GM12878 (cell line): ENCODE measurements around the gene AQP3. TPM values are rescaled to one million over a fixed set of nuclear protein-coding genes. Genes with fewer than 3 reads are reported as not detected.

Experiments
- ATAC-seq: fragments of 200-7000 bp; cut with Tn5 transposase; 3 replicates; pipeline ENCODE4 v1.9.1; 2020; ENCODE audit warnings: mild to moderate bottlenecking, moderate library complexity
- BruUV-seq: library from RNA; stranded (reverse); fragments of 400-500 nt; replicated peaks from 2 replicates; lab custom pipeline; 2021; lab: Mats Ljungman, UMichigan
- CTCF ChIA-PET: fragments of 300-600 bp; sonication (Branson Sonifier 250); formaldehyde crosslinking; extraction: SDS; loops from one replicate; lab custom pipeline; 2021; ENCODE audit warnings: inconsistent platforms; lab: Yijun Ruan, JAX
- POLR2A ChIA-PET: fragments of 350-600 bp; formaldehyde crosslinking; extraction: SDS; loops from one replicate; lab custom pipeline; 2021; ENCODE audit warnings: inconsistent platforms; lab: Charles Lee
- RAD21 ChIA-PET: fragments of 300-600 bp; sonication (Branson Sonifier 250); formaldehyde crosslinking; loops from one replicate; lab custom pipeline; 2023; ENCODE audit warnings: antibody characterized with exemption; ENCODE audit not compliant: unreplicated experiment; lab: Charles Lee
- SMC1A ChIA-PET: fragments of 300-600 bp; sonication (Branson Sonifier 250); formaldehyde crosslinking; loops from one replicate; lab custom pipeline; 2023; ENCODE audit not compliant: unreplicated experiment, uncharacterized antibody; lab: Charles Lee
- DNase-seq: peaks from one replicate; pipeline ENCODE4 v3.0.0-alpha.2; 2011; ENCODE audit warnings: low read depth, low spot score
- FAIRE-seq: peaks from 3 replicates; lab custom pipeline; 2011; peaks lifted over from hg19 to GRCh38; lab: Jason Lieb, UNC
- H2AFZ ChIP-seq: 2 replicates; pipeline ENCODE4 v1.6.0; 2011; ENCODE audit warnings: low read depth, low read length, control low read depth; ENCODE audit not compliant: control insufficient read depth
- H3K27ac ChIP-seq: 2 replicates; pipeline ENCODE4 v1.5.1; 2011; ENCODE audit warnings: control low read depth; ENCODE audit not compliant: control insufficient read depth, insufficient read depth
- H3K27me3 ChIP-seq, 2 experiments: replicated peaks in 1 of 2; 2 replicates each; pipeline versions ENCODE4 v1.6.0 to v1.6.1; 2011; ENCODE audit warnings: low read length in 1 of 2; ENCODE audit not compliant: control insufficient read depth in 2 of 2, insufficient read depth in 2 of 2
- H3K36me3 ChIP-seq, 2 experiments: 2 replicates each; pipeline ENCODE4 v1.5.1; 2011; ENCODE audit warnings: low read length in 1 of 2; ENCODE audit not compliant: control insufficient read depth in 2 of 2, insufficient read depth in 2 of 2
- H3K4me1 ChIP-seq: 2 replicates; pipeline ENCODE4 v1.6.1; 2011; ENCODE audit warnings: mild to moderate bottlenecking, low read length, moderate library complexity, mixed read lengths; ENCODE audit not compliant: control insufficient read depth, insufficient read depth
- H3K4me2 ChIP-seq: 2 replicates; pipeline ENCODE4 v1.6.0; 2011; ENCODE audit warnings: control low read depth; ENCODE audit not compliant: control insufficient read depth, insufficient read depth
- H3K4me3 ChIP-seq: fragments of 200-600 bp; sonication (generic); 2 replicates; pipeline ENCODE4 v1.5.1; 2016
- H3K79me2 ChIP-seq: 2 replicates; pipeline ENCODE4 v1.6.0; 2011; ENCODE audit warnings: low read length; ENCODE audit not compliant: control insufficient read depth, insufficient read depth
- H3K9ac ChIP-seq: 2 replicates; pipeline ENCODE4 v1.8.0; 2011; ENCODE audit warnings: low read length, control low read depth, mixed read lengths; ENCODE audit not compliant: control insufficient read depth, insufficient read depth
- H3K9me3 ChIP-seq: replicated peaks from 3 replicates; pipeline ENCODE4 v1.5.1; 2011; ENCODE audit warnings: mild to moderate bottlenecking, low read length; ENCODE audit not compliant: control insufficient read depth, insufficient read depth
- H4K20me1 ChIP-seq: 2 replicates; pipeline ENCODE4 v1.6.0; 2011; ENCODE audit not compliant: control insufficient read depth, insufficient read depth
- ATF7 ChIP-seq: fragments of 450-650 bp; IDR thresholded peaks from 2 replicates; pipeline ENCODE4 v1.6.1; 2016; ENCODE audit warnings: low read depth, mild to moderate bottlenecking
- BHLHE40 ChIP-seq, 2 experiments: fragments of 450-650 bp in 1 of 2; IDR thresholded peaks; 2 replicates each; pipeline ENCODE4 v1.6.1; 2011 to 2017; ENCODE audit warnings: low read depth in 2 of 2, borderline replicate concordance in 1 of 2, improper control_type of control experiment in 1 of 2, low read length in 1 of 2, mild to moderate bottlenecking in 1 of 2
- IKZF1 ChIP-seq: fragments of 450-650 bp; conservative IDR thresholded peaks from 2 replicates; pipeline ENCODE4 v1.6.1; 2017; ENCODE audit warnings: antibody characterized with exemption, mild to moderate bottlenecking
- IRF4 ChIP-seq: IDR thresholded peaks from 2 replicates; pipeline ENCODE4 v1.6.1; 2011; ENCODE audit warnings: low read depth, low read length
- LARP7 ChIP-seq: fragments of 450-650 bp; IDR thresholded peaks from 2 replicates; pipeline ENCODE4 v1.6.1; 2017; ENCODE audit warnings: mild to moderate bottlenecking
- POLR2AphosphoS2 ChIP-seq: IDR thresholded peaks from 2 replicates; pipeline ENCODE4 v1.6.1; 2011; ENCODE audit warnings: low read depth, mild to moderate bottlenecking, low read length, improper control_type of control experiment, moderate library complexity
- RAD21 ChIP-seq: IDR thresholded peaks from 2 replicates; pipeline ENCODE4 v1.6.1; 2011; ENCODE audit warnings: mild to moderate bottlenecking, low read depth, low read length, moderate library complexity; ENCODE audit not compliant: insufficient read depth
- RB1 ChIP-seq: fragments of 450-650 bp; formaldehyde crosslinking; IDR thresholded peaks from 2 replicates; pipeline ENCODE4 v1.6.1; 2017; ENCODE audit warnings: mild to moderate bottlenecking, borderline replicate concordance
- RUNX3 ChIP-seq: IDR thresholded peaks from 2 replicates; pipeline ENCODE4 v1.6.1; 2012; ENCODE audit warnings: low read length, inconsistent platforms
- SMC3 ChIP-seq: IDR thresholded peaks from 2 replicates; pipeline ENCODE4 v1.6.1; 2011; ENCODE audit warnings: low read length, improper control_type of control experiment, borderline replicate concordance
- TCF7 ChIP-seq: IDR thresholded peaks from 2 replicates; pipeline ENCODE4 v1.6.1; 2014; ENCODE audit warnings: antibody characterized with exemption, borderline replicate concordance
- WGBS: methylation state at CpG from one replicate; pipeline ENCODE4 v1.1.6; 2016; ENCODE audit warnings: low lambda C conversion rate; ENCODE audit not compliant: insufficient replicate concordance, insufficient coverage; ENCODE audit errors: missing lambda C conversion rate; 5-methylcytosine and 5-hydroxymethylcytosine counted together
- in situ Hi-C: fragments of 300-500 bp; cut with MboI; formaldehyde crosslinking; loops from 9 replicates; pipeline ENCODE4 v1.14.3; 2018; ENCODE audit warnings: mixed read lengths
- intact Hi-C: fragments of 100-400 bp; cut with micrococcal nuclease; formaldehyde crosslinking; loops from one replicate; pipeline ENCODE4 v1.14.2; 2022; ENCODE audit not compliant: unreplicated experiment
- polyA plus RNA-seq, 11 experiments: library from polyadenylated mRNA; depleted of rRNA in 4 of 11; unstranded in 6 of 11; stranded (reverse) in 5 of 11; fragments of >200 nt; fragmentation: Nextera tagmentation in 4 of 11; fragmentation: Illumina TruSeq in 1 of 11; extraction: Ambion mirVana in 4 of 11; extraction: Trizol in 1 of 11; gene quantifications; 1 replicate in 1 of 11; 2 replicates in 10 of 11; pipeline versions ENCODE4 v1.2.1 to v1.2.3, GENCODE V29; 2011 to 2016; ENCODE audit warnings: inconsistent platforms in 2 of 11, missing spikeins in 2 of 11, low read depth in 1 of 11
- total RNA-seq, 4 experiments: library from RNA; depleted of rRNA in 3 of 4; stranded (reverse); fragments of >200 nt in 3 of 4; fragmentation: Illumina TruSeq in 1 of 4; extraction: Trizol in 1 of 4; gene quantifications; 2 replicates each; pipeline versions ENCODE4 v1.2.1 to v1.2.3, GENCODE V29; 2013 to 2021
- TF ChIP-seq, protein P1 (sequence below): IDR thresholded peaks from 2 replicates; pipeline ENCODE4 v1.6.1; 2012; ENCODE audit warnings: low read depth, low read length, improper control_type of control experiment
- TF ChIP-seq, protein P2 (sequence below): fragments of 450-650 bp; IDR thresholded peaks from 2 replicates; pipeline ENCODE4 v1.6.1; 2016; ENCODE audit warnings: mild to moderate bottlenecking
- TF ChIP-seq, protein P3 (sequence below): fragments of 450-650 bp; IDR thresholded peaks from 2 replicates; pipeline ENCODE4 v1.6.1; 2017; ENCODE audit warnings: mild to moderate bottlenecking
- TF ChIP-seq, protein P4 (sequence below), 3 experiments: IDR thresholded peaks in 2 of 3; conservative IDR thresholded peaks in 1 of 3; 2 replicates each; pipeline ENCODE4 v1.5.1; 2011; ENCODE audit warnings: low read depth in 3 of 3, low read length in 3 of 3, mild to moderate bottlenecking in 3 of 3, control low read depth in 2 of 3, moderate library complexity in 2 of 3, inconsistent platforms in 1 of 3, mixed read lengths in 1 of 3; ENCODE audit not compliant: control insufficient read depth in 2 of 3, insufficient read depth in 1 of 3; ENCODE audit errors: extremely low read depth in 1 of 3

The AQP3 gene
- total and polyA plus RNA-seq, 10 of the 15 experiments (the other 5 are each of a cell fraction or from before 2014, with no cell fraction given) = 0.60 to 11.8 (median 4.5) TPM

DNA sequence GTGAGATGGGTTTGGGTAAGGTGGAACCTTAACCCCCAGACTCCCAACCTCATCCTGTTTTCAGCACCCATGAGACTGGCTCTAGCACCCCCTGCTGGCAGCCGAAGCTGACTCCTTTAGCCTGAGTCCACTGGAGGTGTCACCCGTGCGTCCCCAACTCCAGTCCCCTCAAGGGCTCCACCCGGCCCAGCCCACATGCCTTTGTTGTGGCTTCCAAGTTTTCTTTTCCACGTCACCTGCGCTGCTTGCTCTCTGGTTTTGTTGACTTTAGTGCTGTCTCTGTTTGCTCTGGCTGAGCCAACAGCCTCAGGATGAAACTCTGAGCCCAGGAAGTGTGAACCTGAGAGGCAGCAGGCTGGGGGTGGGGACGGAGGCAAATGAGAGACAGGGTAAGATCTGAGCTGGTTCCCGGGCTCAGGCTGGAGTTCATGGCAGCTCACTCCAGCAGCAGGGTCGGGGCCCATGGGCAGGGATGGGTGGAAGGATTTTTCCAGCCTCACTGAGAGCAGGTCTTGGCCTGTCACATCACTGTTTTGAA, 31.8 kb downstream of the AQP3 start:
- H3K36me3 ChIP-seq = no peaks in the 10 kb centered on the region
- BruUV-seq = no TSS peak
- no peak for FAIRE-seq
- H3K27me3 ChIP-seq = no peaks in the 10 kb centered on the region; a peak in 1 of 4 replicates
- SMC1A ChIA-PET = interaction anchor here (0.8 to 2.8 kb wide), 7 partner anchors 19 to 357 kb away, joined by 3 to 18 read pairs (median 3); partner anchors contain the start of gene AQP3
- no peak overlapping the region for H3K4me2 ChIP-seq
- peak; percentile 3 for DNase-seq
- no peaks in the 10 kb centered on the region for H4K20me1 ChIP-seq
- no peaks in the 10 kb centered on the region for H3K79me2 ChIP-seq
- peak; percentile 93 for ATAC-seq
- TF ChIP-seq, protein P1, sequence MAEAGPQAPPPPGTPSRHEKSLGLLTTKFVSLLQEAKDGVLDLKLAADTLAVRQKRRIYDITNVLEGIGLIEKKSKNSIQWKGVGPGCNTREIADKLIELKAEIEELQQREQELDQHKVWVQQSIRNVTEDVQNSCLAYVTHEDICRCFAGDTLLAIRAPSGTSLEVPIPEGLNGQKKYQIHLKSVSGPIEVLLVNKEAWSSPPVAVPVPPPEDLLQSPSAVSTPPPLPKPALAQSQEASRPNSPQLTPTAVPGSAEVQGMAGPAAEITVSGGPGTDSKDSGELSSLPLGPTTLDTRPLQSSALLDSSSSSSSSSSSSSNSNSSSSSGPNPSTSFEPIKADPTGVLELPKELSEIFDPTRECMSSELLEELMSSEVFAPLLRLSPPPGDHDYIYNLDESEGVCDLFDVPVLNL = no peak
- TF ChIP-seq LARP7 (0 out of 2 replicates have a peak, but pooled peaks have one; percentile 16), RUNX3 (peak; percentile 33), IRF4 (0 out of 2 replicates have a peak, but pooled peaks have one; percentile 6), IKZF1 (peak; percentile 47; the same call in 1 of the 2 replicates), ATF7 (0 out of 2 replicates have a peak, but pooled peaks have one; percentile 12), POLR2AphosphoS2 (no peak), BHLHE40 (IDR thresholded peaks at IDR 0.05; ENCODE audit: borderline replicate concordance in 1 of 2, low read depth in 2 of 2, low read length in 1 of 2) (peak; percentile 41 to 75; a peak in 2 of 4 replicates), TCF7 (peak; percentile 56; the same call in 1 of the 2 replicates), SMC3 (peak; percentile 38; the same call in 1 of the 2 replicates), RB1 (no peak), RAD21 (peak; percentile 45)
- TF ChIP-seq, protein P2, sequence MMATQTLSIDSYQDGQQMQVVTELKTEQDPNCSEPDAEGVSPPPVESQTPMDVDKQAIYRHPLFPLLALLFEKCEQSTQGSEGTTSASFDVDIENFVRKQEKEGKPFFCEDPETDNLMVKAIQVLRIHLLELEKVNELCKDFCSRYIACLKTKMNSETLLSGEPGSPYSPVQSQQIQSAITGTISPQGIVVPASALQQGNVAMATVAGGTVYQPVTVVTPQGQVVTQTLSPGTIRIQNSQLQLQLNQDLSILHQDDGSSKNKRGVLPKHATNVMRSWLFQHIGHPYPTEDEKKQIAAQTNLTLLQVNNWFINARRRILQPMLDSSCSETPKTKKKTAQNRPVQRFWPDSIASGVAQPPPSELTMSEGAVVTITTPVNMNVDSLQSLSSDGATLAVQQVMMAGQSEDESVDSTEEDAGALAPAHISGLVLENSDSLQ = 0 out of 2 replicates have a peak, but pooled peaks have one; percentile 8
- TF ChIP-seq, protein P3, sequence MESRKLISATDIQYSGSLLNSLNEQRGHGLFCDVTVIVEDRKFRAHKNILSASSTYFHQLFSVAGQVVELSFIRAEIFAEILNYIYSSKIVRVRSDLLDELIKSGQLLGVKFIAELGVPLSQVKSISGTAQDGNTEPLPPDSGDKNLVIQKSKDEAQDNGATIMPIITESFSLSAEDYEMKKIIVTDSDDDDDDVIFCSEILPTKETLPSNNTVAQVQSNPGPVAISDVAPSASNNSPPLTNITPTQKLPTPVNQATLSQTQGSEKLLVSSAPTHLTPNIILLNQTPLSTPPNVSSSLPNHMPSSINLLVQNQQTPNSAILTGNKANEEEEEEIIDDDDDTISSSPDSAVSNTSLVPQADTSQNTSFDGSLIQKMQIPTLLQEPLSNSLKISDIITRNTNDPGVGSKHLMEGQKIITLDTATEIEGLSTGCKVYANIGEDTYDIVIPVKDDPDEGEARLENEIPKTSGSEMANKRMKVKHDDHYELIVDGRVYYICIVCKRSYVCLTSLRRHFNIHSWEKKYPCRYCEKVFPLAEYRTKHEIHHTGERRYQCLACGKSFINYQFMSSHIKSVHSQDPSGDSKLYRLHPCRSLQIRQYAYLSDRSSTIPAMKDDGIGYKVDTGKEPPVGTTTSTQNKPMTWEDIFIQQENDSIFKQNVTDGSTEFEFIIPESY = no peak
- TF ChIP-seq, protein P4, sequence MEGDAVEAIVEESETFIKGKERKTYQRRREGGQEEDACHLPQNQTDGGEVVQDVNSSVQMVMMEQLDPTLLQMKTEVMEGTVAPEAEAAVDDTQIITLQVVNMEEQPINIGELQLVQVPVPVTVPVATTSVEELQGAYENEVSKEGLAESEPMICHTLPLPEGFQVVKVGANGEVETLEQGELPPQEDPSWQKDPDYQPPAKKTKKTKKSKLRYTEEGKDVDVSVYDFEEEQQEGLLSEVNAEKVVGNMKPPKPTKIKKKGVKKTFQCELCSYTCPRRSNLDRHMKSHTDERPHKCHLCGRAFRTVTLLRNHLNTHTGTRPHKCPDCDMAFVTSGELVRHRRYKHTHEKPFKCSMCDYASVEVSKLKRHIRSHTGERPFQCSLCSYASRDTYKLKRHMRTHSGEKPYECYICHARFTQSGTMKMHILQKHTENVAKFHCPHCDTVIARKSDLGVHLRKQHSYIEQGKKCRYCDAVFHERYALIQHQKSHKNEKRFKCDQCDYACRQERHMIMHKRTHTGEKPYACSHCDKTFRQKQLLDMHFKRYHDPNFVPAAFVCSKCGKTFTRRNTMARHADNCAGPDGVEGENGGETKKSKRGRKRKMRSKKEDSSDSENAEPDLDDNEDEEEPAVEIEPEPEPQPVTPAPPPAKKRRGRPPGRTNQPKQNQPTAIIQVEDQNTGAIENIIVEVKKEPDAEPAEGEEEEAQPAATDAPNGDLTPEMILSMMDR (IDR thresholded peaks at IDR 0.05 in 2 of 3, conservative IDR thresholded peaks at IDR 0.05 in 1 of 3; ENCODE audit: control insufficient read depth in 2 of 3, extremely low read depth in 1 of 3, insufficient read depth in 1 of 3, low read depth in 3 of 3, low read length in 3 of 3) = peak; percentile 60 to 85 (median 78)
- in situ Hi-C loops (no loop called here), intact Hi-C loops (no loop called here)
- no peaks in the 10 kb centered on the region for H3K9me3 ChIP-seq
- 8% methylated on average over 9 of the region's 9 CpGs for WGBS
- no peaks in the 10 kb centered on the region for H3K4me1 ChIP-seq
- POLR2A ChIA-PET = no interaction called here
- H3K27ac ChIP-seq = no peak overlapping the region
- H3K4me3 ChIP-seq = no peak overlapping the region
- H2AFZ ChIP-seq = no peak overlapping the region; the same call in 1 of the 2 replicates
- RAD21 ChIA-PET = interaction anchor here (0.6 to 3.2 kb wide), 8 partner anchors 18 to 1037 kb away, joined by 3 to 12 read pairs (median 4); partner anchors contain the start of genes AQP3 and NOL6
- H3K9ac ChIP-seq = no peak overlapping the region
- CTCF ChIA-PET = interaction anchor here (0.6 to 10.1 kb wide), 24 partner anchors 11 to 189 kb away, joined by 3 to 113 read pairs (median 4); partner anchors contain the start of genes AQP3 and NOL6
